ENCODE data around the gene MAML2.

- TF ChIP-seq POLR2A (IDR thresholded peaks at IDR 0.05; ENCODE audit: low read depth) (no peak), CTCF (IDR thresholded peaks at IDR 0.05) (no peak)
These were observed 104.3 kb downstream of the MAML2 start for GRCh38 chr11:96238563-96239135.

Measured in esophagus muscularis mucosa (tissue), 3 donors.